K562 (cell line): ENCODE data around the gene TERT. TPM values are rescaled to one million over a fixed set of nuclear protein-coding genes. Genes with fewer than 3 reads are reported as not detected.

Experiments
- ATAC-seq: fragments of 200-7000 bp; cut with Tn5 transposase; 3 replicates; pipeline ENCODE4 v1.9.1; 2020; ENCODE audit warnings: moderate library complexity
- BruUV-seq: library from RNA; stranded (reverse); fragments of 400-500 nt; replicated peaks from 2 replicates; lab custom pipeline; 2021; lab: Mats Ljungman, UMichigan
- CTCF ChIA-PET: fragments of 300-600 bp; formaldehyde crosslinking; extraction: SDS; loops from one replicate; lab custom pipeline; 2021; ENCODE audit warnings: low intra/inter-chr PET ratio; lab: Yijun Ruan, JAX
- POLR2A ChIA-PET: fragments of 300-600, 350-650 bp; sonication (Branson Sonifier 250); formaldehyde crosslinking; extraction: SDS; loops from one replicate; lab custom pipeline; 2021; ENCODE audit warnings: antibody characterized with exemption, inconsistent platforms; lab: Yijun Ruan, JAX
- DNase-seq, 4 experiments: peaks; one replicate each; pipeline versions ENCODE4 v3.0.0 to v3.0.0-alpha.2; 2011 to 2018; ENCODE audit warnings: low spot score in 3 of 4, mixed read lengths in 3 of 4; ENCODE audit errors: extremely low read depth in 1 of 4
- FAIRE-seq: peaks from 2 replicates; lab custom pipeline; 2011; peaks lifted over from hg19 to GRCh38; lab: Jason Lieb, UNC
- H2AFZ ChIP-seq: 2 replicates; pipeline ENCODE4 v1.6.0; 2011; ENCODE audit warnings: low read depth, low read length, control low read depth, inconsistent platforms
- H3K27ac ChIP-seq: fragments of 200-600 bp; 3 replicates; pipeline ENCODE4 v1.8.0; 2011; ENCODE audit warnings: low read depth, mild to moderate bottlenecking, control low read depth, inconsistent platforms, low read length, moderate library complexity, mixed read lengths; ENCODE audit errors: extremely low read depth
- H3K27me3 ChIP-seq, 2 experiments: fragments of 300-600 bp in 1 of 2; 2 replicates in 1 of 2; 3 replicates in 1 of 2; pipeline versions ENCODE4 v1.6.0 to v1.8.0; 2011; ENCODE audit warnings: inconsistent platforms in 2 of 2, low read length in 2 of 2, mild to moderate bottlenecking in 1 of 2, mixed read lengths in 1 of 2, moderate library complexity in 1 of 2; ENCODE audit not compliant: control insufficient read depth in 2 of 2, insufficient read depth in 2 of 2
- H3K36me3 ChIP-seq: fragments of 300-600 bp; 3 replicates; pipeline ENCODE4 v1.8.0; 2011; ENCODE audit warnings: mild to moderate bottlenecking, low read length, inconsistent platforms; ENCODE audit not compliant: control insufficient read depth, insufficient read depth
- H3K4me1 ChIP-seq, 2 experiments: fragments of 200-600 bp in 1 of 2; replicated peaks in 1 of 2; 2 replicates in 1 of 2; 3 replicates in 1 of 2; pipeline versions ENCODE4 v1.5.1 to v1.8.0; 2011; ENCODE audit warnings: inconsistent platforms in 2 of 2, low read length in 2 of 2, mild to moderate bottlenecking in 1 of 2, mixed read lengths in 1 of 2, moderate library complexity in 1 of 2; ENCODE audit not compliant: control insufficient read depth in 2 of 2, insufficient read depth in 2 of 2
- H3K4me2 ChIP-seq: 2 replicates; pipeline ENCODE4 v1.6.1; 2011; ENCODE audit warnings: low read length, control low read depth, inconsistent platforms, mixed read lengths; ENCODE audit not compliant: insufficient read depth
- H3K4me3 ChIP-seq: fragments of 200-600 bp; sonication (generic), shearing (Covaris generic); 2 replicates; pipeline ENCODE4 v1.5.1; 2016; ENCODE audit warnings: control low read depth, inconsistent platforms
- H3K79me2 ChIP-seq: fragments of 200-600 bp; 3 replicates; pipeline ENCODE4 v1.8.0; 2011; ENCODE audit warnings: low read length, inconsistent platforms; ENCODE audit not compliant: control insufficient read depth, insufficient read depth
- H3K9ac ChIP-seq, 2 experiments: 2 replicates each; pipeline versions ENCODE4 v1.6.0 to v1.6.1; 2011; ENCODE audit warnings: low read depth in 2 of 2, low read length in 2 of 2, control low read depth in 1 of 2, inconsistent platforms in 1 of 2, mild to moderate bottlenecking in 1 of 2, mixed read lengths in 1 of 2; ENCODE audit not compliant: insufficient read depth in 1 of 2
- H3K9me1 ChIP-seq: one replicate; pipeline ENCODE4 v1.6.0; 2011; ENCODE audit warnings: inconsistent platforms, mild to moderate bottlenecking, low read length, moderate library complexity; ENCODE audit not compliant: control insufficient read depth, insufficient read depth
- H3K9me3 ChIP-seq: replicated peaks from 2 replicates; pipeline ENCODE4 v1.5.1; 2011; ENCODE audit warnings: low read depth, low read length, inconsistent platforms; ENCODE audit not compliant: control insufficient read depth, insufficient read depth
- H4K20me1 ChIP-seq: replicated peaks from 2 replicates; pipeline ENCODE4 v1.6.1; 2011; ENCODE audit warnings: low read length, inconsistent platforms, mixed read lengths; ENCODE audit not compliant: control insufficient read depth, insufficient read depth
- CHD1 ChIP-seq: fragments of 200-600 bp; sonication (generic); IDR thresholded peaks from one replicate; pipeline ENCODE4 v1.6.1; 2012; ENCODE audit warnings: mild to moderate bottlenecking, moderate library complexity, low read length, inconsistent platforms
- CREB1 ChIP-seq, 2 experiments: sonication (generic) in 1 of 2; formaldehyde crosslinking in 1 of 2; IDR thresholded peaks; 2 replicates each; pipeline versions ENCODE4 v1.6.1 to v1.8.0; 2012 to 2022; ENCODE audit warnings: inconsistent platforms in 1 of 2, mild to moderate bottlenecking in 1 of 2, missing genetic modification reagents in 1 of 2, moderate library complexity in 1 of 2
- MED1 ChIP-seq: sonication (generic); formaldehyde crosslinking; IDR thresholded peaks from 2 replicates; pipeline ENCODE4 v1.8.1; 2023; ENCODE audit warnings: missing genetic modification reagents, borderline replicate concordance
- WGBS: fragments of 100-300 bp; shearing (Covaris generic); methylation state at CpG from one replicate; pipeline ENCODE4 v1.1.6; 2016; ENCODE audit warnings: low coverage, mixed read lengths; ENCODE audit not compliant: insufficient coverage; ENCODE audit errors: missing lambda C conversion rate; 5-methylcytosine and 5-hydroxymethylcytosine counted together
- in situ Hi-C: fragments of 300-500 bp; cut with MboI; formaldehyde crosslinking; loops from 4 replicates; pipeline ENCODE4 v1.15.0; 2018; ENCODE audit warnings: inconsistent platforms, mixed read lengths
- intact Hi-C: fragments of 100-400 bp; cut with micrococcal nuclease; formaldehyde crosslinking; loops from 2 replicates; pipeline ENCODE4 v1.14.2; 2022
- polyA plus RNA-seq, 8 experiments: library from polyadenylated mRNA; depleted of rRNA in 4 of 8; stranded (reverse) in 5 of 8; unstranded in 3 of 8; fragments of >200 nt; fragmentation: Nextera tagmentation in 2 of 8; fragmentation: Illumina TruSeq in 1 of 8; extraction: Ambion mirVana in 2 of 8; extraction: Trizol in 1 of 8; gene quantifications; 2 replicates each; pipeline versions ENCODE4 v1.2.1 to v1.2.3, GENCODE V29; 2011 to 2014; ENCODE audit warnings: inconsistent platforms in 1 of 8, missing spikeins in 1 of 8
- total RNA-seq, 7 experiments: library from RNA; depleted of rRNA in 6 of 7; stranded (reverse); fragments of >200 nt in 6 of 7; fragmentation: Illumina TruSeq in 2 of 7; extraction: Trizol in 2 of 7; gene quantifications; 2 replicates each; pipeline versions ENCODE4 v1.2.1 to v1.2.3, GENCODE V29; 2011 to 2021; ENCODE audit warnings: low replicate concordance in 1 of 7
- TF ChIP-seq, protein P1 (sequence below): fragments of 250-450 bp; sonication (Bioruptor Pico); IDR thresholded peaks from 2 replicates; pipeline ENCODE4 v1.4.0; 2020

Gene TERT
- total and polyA plus RNA-seq, 9 of the 15 experiments (the other 6 are each of a cell fraction or from before 2014, with no cell fraction given), result 0.08 to 4.5 (median 0.98) TPM; not detected in 1

DNA sequence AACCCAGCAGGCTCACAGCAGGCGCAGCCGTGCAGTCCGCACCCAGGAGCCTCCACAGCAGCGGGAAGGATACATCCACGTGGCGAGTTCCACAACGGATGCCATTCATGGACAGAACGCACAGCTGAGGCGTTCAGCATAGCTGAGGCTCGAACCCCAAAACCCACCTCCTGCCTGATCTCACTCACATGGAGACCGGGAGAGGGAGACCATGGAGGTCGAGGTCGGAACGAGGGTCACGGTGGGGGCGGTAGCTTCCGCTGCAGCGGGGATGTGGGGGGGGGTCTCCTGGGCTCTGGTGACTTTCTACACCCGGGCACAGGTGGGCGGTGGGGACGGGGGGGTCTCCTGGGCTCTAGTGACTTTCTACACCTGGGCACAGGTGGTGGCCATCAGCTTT lies 17.5 kb downstream of the TERT start:
- H2AFZ ChIP-seq, result no peak overlapping the region
- in situ Hi-C loops, result no loop called here
- H3K9ac ChIP-seq, result no peak overlapping the region
- WGBS, result 45% methylated on average over 21 of the region's 21 CpGs
- CTCF ChIA-PET, result no interaction called here
- H3K9me3 ChIP-seq, result no peaks in the 10 kb centered on the region
- no peak overlapping the region for H3K27ac ChIP-seq
- no peaks in the 10 kb centered on the region for H3K79me2 ChIP-seq
- peaks cover 19 to 62% of the 10 kb centered on the region in 2 experiments for H3K27me3 ChIP-seq
- POLR2A ChIA-PET, result interaction anchor here (0.5 to 0.8 kb wide), 2 partner anchors 18 to 360 kb away, joined by 3 read pairs; partner anchors contain the start of gene TERT
- no peaks in the 10 kb centered on the region for H3K9me1 ChIP-seq
- FAIRE-seq (no peak), ATAC-seq (no peak), DNase-seq (no peak)
- no TSS peak for BruUV-seq
- intact Hi-C loops, result no loop called here
- no peak overlapping the region for H3K4me2 ChIP-seq
- H3K4me1 ChIP-seq, result peaks cover 0 to 34% of the 10 kb centered on the region in 2 experiments; a peak in 1 of 5 replicates
- TF ChIP-seq, protein P1, sequence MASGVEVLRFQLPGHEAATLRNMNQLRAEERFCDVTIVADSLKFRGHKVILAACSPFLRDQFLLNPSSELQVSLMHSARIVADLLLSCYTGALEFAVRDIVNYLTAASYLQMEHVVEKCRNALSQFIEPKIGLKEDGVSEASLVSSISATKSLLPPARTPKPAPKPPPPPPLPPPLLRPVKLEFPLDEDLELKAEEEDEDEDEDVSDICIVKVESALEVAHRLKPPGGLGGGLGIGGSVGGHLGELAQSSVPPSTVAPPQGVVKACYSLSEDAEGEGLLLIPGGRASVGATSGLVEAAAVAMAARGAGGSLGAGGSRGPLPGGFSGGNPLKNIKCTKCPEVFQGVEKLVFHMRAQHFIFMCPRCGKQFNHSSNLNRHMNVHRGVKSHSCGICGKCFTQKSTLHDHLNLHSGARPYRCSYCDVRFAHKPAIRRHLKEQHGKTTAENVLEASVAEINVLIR (CRISPR knock-in tag), result no peak
- TF ChIP-seq CHD1, result no peak
- no peak for TF ChIP-seq MED1 (CRISPR knock-in tag)
- TF ChIP-seq CREB1 (IDR thresholded peaks at IDR 0.05), result no peak
- no peak for TF ChIP-seq CREB1 (CRISPR knock-in tag; IDR thresholded peaks at IDR 0.05)
- H3K4me3 ChIP-seq, result no peak overlapping the region
- no peaks in the 10 kb centered on the region for H3K36me3 ChIP-seq
- H4K20me1 ChIP-seq, result peaks cover 12% of the 10 kb centered on the region; the same call in 1 of the 2 replicates
